Mesenchymal stem cell (in vitro differentiated cells and primary cell): Measurements from ENCODE around the gene TSPAN11.

ENCODE experiments used
- DNase-seq: peaks from one replicate; pipeline ENCODE4 v3.0.0-alpha.2; 2013
- H2AFZ ChIP-seq: one replicate; pipeline ENCODE4 v1.6.1; 2013; ENCODE audit warnings: low read depth, mild to moderate bottlenecking, control low read depth, inconsistent platforms, low read length, moderate library complexity
- H2AK5ac ChIP-seq: 2 replicates; pipeline ENCODE4 v1.6.1; 2013; ENCODE audit warnings: low read length, moderate library complexity, mild to moderate bottlenecking, inconsistent platforms; ENCODE audit not compliant: severe bottlenecking
- H2BK120ac ChIP-seq: one replicate; pipeline ENCODE4 v1.6.1; 2013; ENCODE audit warnings: low read depth, mild to moderate bottlenecking, inconsistent platforms, low read length, moderate library complexity
- H2BK12ac ChIP-seq, 2 experiments: one replicate each; pipeline ENCODE4 v1.6.1; 2013; ENCODE audit warnings: inconsistent platforms in 2 of 2, low read length in 2 of 2, mild to moderate bottlenecking in 2 of 2, moderate library complexity in 2 of 2, control low read depth in 1 of 2
- H2BK15ac ChIP-seq: one replicate; pipeline ENCODE4 v1.6.1; 2013; ENCODE audit warnings: mild to moderate bottlenecking, low read depth, inconsistent platforms; ENCODE audit not compliant: poor library complexity, severe bottlenecking
- H2BK5ac ChIP-seq: 2 replicates; pipeline ENCODE4 v1.6.1; 2013; ENCODE audit warnings: low read depth, mild to moderate bottlenecking, low read length, control low read depth, inconsistent platforms; ENCODE audit not compliant: poor library complexity, severe bottlenecking
- H3K14ac ChIP-seq, 2 experiments: one replicate each; pipeline ENCODE4 v1.6.1; 2013; ENCODE audit warnings: inconsistent platforms in 2 of 2, low read length in 2 of 2, control low read depth in 1 of 2, mild to moderate bottlenecking in 1 of 2, moderate library complexity in 1 of 2
- H3K18ac ChIP-seq, 2 experiments: one replicate each; pipeline ENCODE4 v1.6.1; 2013; ENCODE audit warnings: inconsistent platforms in 2 of 2, low read length in 2 of 2, control low read depth in 1 of 2, low read depth in 1 of 2, mild to moderate bottlenecking in 1 of 2
- H3K23ac ChIP-seq, 2 experiments: one replicate each; pipeline ENCODE4 v1.6.1; 2013; ENCODE audit warnings: inconsistent platforms in 2 of 2, low read length in 2 of 2, mild to moderate bottlenecking in 2 of 2, moderate library complexity in 2 of 2, control low read depth in 1 of 2
- H3K27ac ChIP-seq: 2 replicates; pipeline ENCODE4 v1.5.1; 2013; ENCODE audit warnings: mild to moderate bottlenecking, moderate library complexity, low read length, control low read depth, inconsistent platforms; ENCODE audit not compliant: poor library complexity, severe bottlenecking
- H3K27me3 ChIP-seq, 2 experiments: 2 replicates each; pipeline versions ENCODE4 v1.6.1 to v1.7.0; 2013; ENCODE audit warnings: low read length in 2 of 2, mild to moderate bottlenecking in 2 of 2, moderate library complexity in 2 of 2, control low read depth in 1 of 2, inconsistent platforms in 1 of 2; ENCODE audit not compliant: control insufficient read depth in 1 of 2, insufficient read depth in 1 of 2
- H3K36me3 ChIP-seq, 2 experiments: 2 replicates each; pipeline versions ENCODE4 v1.6.1 to v1.7.0; 2013; ENCODE audit warnings: low read length in 2 of 2, control low read depth in 1 of 2, inconsistent platforms in 1 of 2, low read depth in 1 of 2, mild to moderate bottlenecking in 1 of 2; ENCODE audit not compliant: insufficient read depth in 2 of 2, control insufficient read depth in 1 of 2
- H3K4ac ChIP-seq, 2 experiments: one replicate each; pipeline ENCODE4 v1.6.1; 2013; ENCODE audit warnings: inconsistent platforms in 2 of 2, low read length in 2 of 2, mild to moderate bottlenecking in 2 of 2, moderate library complexity in 2 of 2, control low read depth in 1 of 2, low read depth in 1 of 2
- H3K4me1 ChIP-seq: 2 replicates; pipeline ENCODE4 v1.6.1; 2013; ENCODE audit warnings: low read depth, low read length, control low read depth; ENCODE audit not compliant: control insufficient read depth, insufficient read depth
- H3K4me2 ChIP-seq: 2 replicates; pipeline ENCODE4 v1.6.1; 2013; ENCODE audit warnings: low read length, mild to moderate bottlenecking, inconsistent platforms; ENCODE audit not compliant: poor library complexity, severe bottlenecking
- H3K4me3 ChIP-seq, 2 experiments: 2 replicates each; pipeline versions ENCODE4 v1.5.1 to v1.7.0; 2013; ENCODE audit warnings: low read length in 2 of 2, mild to moderate bottlenecking in 2 of 2, control low read depth in 1 of 2, low read depth in 1 of 2; ENCODE audit not compliant: insufficient read depth in 1 of 2
- H3K79me1 ChIP-seq: replicated peaks from 2 replicates; pipeline ENCODE4 v1.6.1; 2013; ENCODE audit warnings: mild to moderate bottlenecking, control low read depth, low read length, inconsistent platforms; ENCODE audit not compliant: poor library complexity, severe bottlenecking
- H3K9ac ChIP-seq: 2 replicates; pipeline ENCODE4 v1.7.0; 2013; ENCODE audit warnings: mild to moderate bottlenecking, low read length, moderate library complexity
- H3K9me3 ChIP-seq: 2 replicates; pipeline ENCODE4 v1.7.0; 2013; ENCODE audit warnings: mild to moderate bottlenecking, low read length; ENCODE audit not compliant: control insufficient read depth
- H4K8ac ChIP-seq: one replicate; pipeline ENCODE4 v1.6.1; 2013; ENCODE audit warnings: inconsistent platforms, mild to moderate bottlenecking, low read length, moderate library complexity
- H4K91ac ChIP-seq: one replicate; pipeline ENCODE4 v1.6.1; 2013; ENCODE audit warnings: mild to moderate bottlenecking, low read length, inconsistent platforms
- WGBS: methylation state at CpG from one replicate; pipeline ENCODE4 v1.1.7; 2013; ENCODE audit warnings: mixed read lengths; 5-methylcytosine and 5-hydroxymethylcytosine counted together

TSPAN11 gene

GRCh38 chr12:31005944-31006361 lies 79.4 kb downstream of the TSPAN11 start:
- H3K4ac ChIP-seq = no peak overlapping the region
- H2AFZ ChIP-seq = peak overlapping the region; percentile 8
- peak overlapping the region in 1 of 2 experiments; percentile 69 for H3K18ac ChIP-seq
- no peak overlapping the region for H3K23ac ChIP-seq
- H3K27ac ChIP-seq = no peak overlapping the region
- no peaks in the 10 kb centered on the region for H3K36me3 ChIP-seq
- H4K8ac ChIP-seq = peak overlapping the region; percentile 28
- H3K14ac ChIP-seq = peak overlapping the region in 1 of 2 experiments; percentile 74
- no peak overlapping the region for H3K4me2 ChIP-seq
- H2AK5ac ChIP-seq = no peak overlapping the region
- WGBS = 71% methylated on average over 4 of the region's 4 CpGs
- H3K4me1 ChIP-seq = peaks cover 13% of the 10 kb centered on the region
- H3K79me1 ChIP-seq = no peaks in the 10 kb centered on the region
- peak; percentile 61 for DNase-seq
- no peak overlapping the region for H2BK15ac ChIP-seq
- no peak overlapping the region for H2BK120ac ChIP-seq
- peak overlapping the region; percentile 14 to 83 for H2BK12ac ChIP-seq
- H3K9ac ChIP-seq = no peak overlapping the region
- peaks cover 0 to 4% of the 10 kb centered on the region in 2 experiments for H3K27me3 ChIP-seq
- peak overlapping the region; percentile 43 for H4K91ac ChIP-seq
- no peak overlapping the region for H2BK5ac ChIP-seq
- H3K9me3 ChIP-seq = no peaks in the 10 kb centered on the region
- no peak overlapping the region for H3K4me3 ChIP-seq

- Histone ChIP-seq H3K4me3 (no peak overlapping the region), H4K8ac (no peak overlapping the region), H3K9me3 (no peaks in the 10 kb centered on the region), H4K91ac (no peak overlapping the region), H2AK5ac (no peak overlapping the region), H2BK120ac (no peak overlapping the region), H3K18ac (peak overlapping the region in 1 of 2 experiments; percentile 11), H3K27ac (no peak overlapping the region), H3K23ac (no peak overlapping the region), H3K36me3 (no peaks in the 10 kb centered on the region), H3K4me1 (peaks cover 10% of the 10 kb centered on the region), H3K4me2 (no peak overlapping the region), H3K79me1 (no peaks in the 10 kb centered on the region), H3K27me3 (peaks cover 0 to 4% of the 10 kb centered on the region in 2 experiments), H2BK5ac (no peak overlapping the region), H3K4ac (no peak overlapping the region), H3K9ac (no peak overlapping the region), H2BK15ac (no peak overlapping the region), H2BK12ac (no peak overlapping the region), H2AFZ (no peak overlapping the region), H3K14ac (no peak overlapping the region)
- DNase-seq = no peak
- 93% methylated on average over 8 of the region's 9 CpGs for WGBS
These were observed 80.0 kb downstream of the TSPAN11 start for GRCh38 chr12:31006416-31007152.

GRCh38 chr12:31007153-31007495 lies 80.6 kb downstream of the TSPAN11 start:
- peaks cover 10% of the 10 kb centered on the region for H3K4me1 ChIP-seq
- WGBS = 91% methylated on average over 2 of the region's 3 CpGs
- no peak overlapping the region for H3K18ac ChIP-seq

GRCh38 chr12:31007636-31008175 lies 81.2 kb downstream of the TSPAN11 start:
- H3K9me3 ChIP-seq = no peaks in the 10 kb centered on the region
- H3K27ac ChIP-seq = no peak overlapping the region
- no peak overlapping the region for H2BK12ac ChIP-seq

More at GRCh38 chr12:31007153-31007495, 80.6 kb downstream of the TSPAN11 start:
- no peak overlapping the region for H2BK5ac ChIP-seq
- no peaks in the 10 kb centered on the region for H3K79me1 ChIP-seq
- H4K8ac ChIP-seq = no peak overlapping the region
- no peak for DNase-seq
- no peak overlapping the region for H3K9ac ChIP-seq
- H2BK120ac ChIP-seq = no peak overlapping the region
- peaks cover 0 to 6% of the 10 kb centered on the region in 2 experiments for H3K27me3 ChIP-seq
- H3K4me2 ChIP-seq = no peak overlapping the region
- H3K36me3 ChIP-seq = no peaks in the 10 kb centered on the region
- H3K4me3 ChIP-seq = no peak overlapping the region
- no peaks in the 10 kb centered on the region for H3K9me3 ChIP-seq
- H3K4ac ChIP-seq = no peak overlapping the region
- no peak overlapping the region for H4K91ac ChIP-seq
- no peak overlapping the region for H3K14ac ChIP-seq
- no peak overlapping the region for H2AK5ac ChIP-seq
- no peak overlapping the region for H2AFZ ChIP-seq
- no peak overlapping the region for H3K27ac ChIP-seq
- H2BK12ac ChIP-seq = no peak overlapping the region
- H2BK15ac ChIP-seq = peak overlapping the region; percentile 12
- no peak overlapping the region for H3K23ac ChIP-seq

More at GRCh38 chr12:31007636-31008175, 81.2 kb downstream of the TSPAN11 start:
- Histone ChIP-seq H4K91ac (peak overlapping the region; percentile 11), H3K4me1 (peaks cover 10% of the 10 kb centered on the region), H2AFZ (no peak overlapping the region), H3K23ac (no peak overlapping the region), H4K8ac (no peak overlapping the region), H3K4me3 (no peak overlapping the region), H3K4me2 (no peak overlapping the region), H3K18ac (no peak overlapping the region), H3K36me3 (no peaks in the 10 kb centered on the region), H3K14ac (no peak overlapping the region), H3K9ac (no peak overlapping the region), H2AK5ac (no peak overlapping the region), H2BK120ac (peak overlapping the region; percentile 45), H3K79me1 (no peaks in the 10 kb centered on the region), H2BK5ac (no peak overlapping the region), H3K27me3 (peaks cover 0 to 7% of the 10 kb centered on the region in 2 experiments), H2BK15ac (no peak overlapping the region), H3K4ac (no peak overlapping the region)
- DNase-seq = no peak
- WGBS = 96% methylated on average over 5 of the region's 5 CpGs
